DND-41 (cell line): Measurements from ENCODE around the gene LCA5L.
"Not testable (repeated sequence)": the region's sequence is repeated elsewhere in the genome, so short reads cannot be mapped to it uniquely, and the experiment has no call there.

Experiments used
- EZH2 ChIP-seq: IDR thresholded peaks from 3 replicates; pipeline ENCODE4 v1.6.1; 2012; ENCODE audit warnings: borderline replicate concordance, low read depth, mild to moderate bottlenecking, moderate library complexity, low read length, inconsistent platforms; ENCODE audit not compliant: severe bottlenecking
- TF ChIP-seq, protein P1 (sequence below): IDR thresholded peaks from 2 replicates; pipeline ENCODE4 v1.5.1; 2012; ENCODE audit warnings: borderline replicate concordance, low read length, moderate library complexity, mild to moderate bottlenecking; ENCODE audit not compliant: poor library complexity, severe bottlenecking; ENCODE audit errors: extremely low read depth

DNA sequence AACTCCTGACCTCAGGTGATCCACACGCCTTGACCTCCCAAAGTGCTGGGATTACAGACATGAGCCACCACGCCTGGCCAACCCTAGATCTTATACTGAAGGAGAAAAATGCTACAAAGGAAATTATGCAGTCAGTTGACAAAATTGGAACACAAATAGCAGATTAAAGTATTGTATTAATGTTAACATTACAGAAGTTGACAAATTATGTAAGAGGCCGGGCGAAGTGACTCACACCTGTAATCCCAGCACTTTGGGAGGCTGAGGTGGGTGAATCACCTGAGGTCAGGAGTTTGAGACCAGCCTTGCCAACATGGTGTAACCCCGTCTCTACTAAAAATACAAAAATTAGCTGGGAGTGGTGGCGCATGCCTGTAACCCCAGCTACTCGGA is 75.7 kb downstream of the LCA5L start:
- TF ChIP-seq, protein P1, sequence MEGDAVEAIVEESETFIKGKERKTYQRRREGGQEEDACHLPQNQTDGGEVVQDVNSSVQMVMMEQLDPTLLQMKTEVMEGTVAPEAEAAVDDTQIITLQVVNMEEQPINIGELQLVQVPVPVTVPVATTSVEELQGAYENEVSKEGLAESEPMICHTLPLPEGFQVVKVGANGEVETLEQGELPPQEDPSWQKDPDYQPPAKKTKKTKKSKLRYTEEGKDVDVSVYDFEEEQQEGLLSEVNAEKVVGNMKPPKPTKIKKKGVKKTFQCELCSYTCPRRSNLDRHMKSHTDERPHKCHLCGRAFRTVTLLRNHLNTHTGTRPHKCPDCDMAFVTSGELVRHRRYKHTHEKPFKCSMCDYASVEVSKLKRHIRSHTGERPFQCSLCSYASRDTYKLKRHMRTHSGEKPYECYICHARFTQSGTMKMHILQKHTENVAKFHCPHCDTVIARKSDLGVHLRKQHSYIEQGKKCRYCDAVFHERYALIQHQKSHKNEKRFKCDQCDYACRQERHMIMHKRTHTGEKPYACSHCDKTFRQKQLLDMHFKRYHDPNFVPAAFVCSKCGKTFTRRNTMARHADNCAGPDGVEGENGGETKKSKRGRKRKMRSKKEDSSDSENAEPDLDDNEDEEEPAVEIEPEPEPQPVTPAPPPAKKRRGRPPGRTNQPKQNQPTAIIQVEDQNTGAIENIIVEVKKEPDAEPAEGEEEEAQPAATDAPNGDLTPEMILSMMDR: not testable (repeated sequence)
- TF ChIP-seq EZH2: not testable (repeated sequence)
